Breast epithelium (tissue), 4 donors: ENCODE results near the gene DMWD. TPM values are rescaled to one million over a fixed set of nuclear protein-coding genes. Genes with fewer than 3 reads are reported as not detected.
A peak's percentile ranks its signal among the peaks of the same experiment; 100 is the strongest.
"Not testable (repeated sequence)": the region's sequence is repeated elsewhere in the genome, so short reads cannot be mapped to it uniquely, and the experiment has no call there.

Source experiments
- DNase-seq, 2 donors: peaks; one replicate each; pipeline ENCODE4 v3.0.0-alpha.2; 2019; ENCODE audit warnings: low spot score in 2 of 2
- H3K27ac ChIP-seq, 2 donors: fragments of 200-600 bp; sonication (generic) in 1 of 2; one replicate each; pipeline ENCODE4 v1.5.1; 2016 to 2019; ENCODE audit warnings: mild to moderate bottlenecking in 1 of 2
- H3K27me3 ChIP-seq, 2 donors: fragments of 200-600 bp; sonication (generic) in 1 of 2; one replicate each; pipeline versions ENCODE4 v1.5.1 to v1.6.0; 2017 to 2019; ENCODE audit warnings: control low read depth in 1 of 2, mild to moderate bottlenecking in 1 of 2
- H3K36me3 ChIP-seq: fragments of 200-600 bp; one replicate; pipeline ENCODE4 v1.5.1; 2019
- H3K4me1 ChIP-seq, 2 donors: fragments of 200-600 bp; sonication (generic); one replicate each; pipeline ENCODE4 v1.5.1; 2016 to 2019; ENCODE audit warnings: control low read depth in 1 of 2
- H3K4me3 ChIP-seq, 3 donors: fragments of 200-600 bp; sonication (generic); 1 replicate in 2 of 3; 2 replicates in 1 of 3; pipeline ENCODE4 v1.5.1; 2016 to 2019; ENCODE audit warnings: mild to moderate bottlenecking in 3 of 3, moderate library complexity in 2 of 3
- H3K9me3 ChIP-seq, 2 donors: fragments of 200-600 bp; sonication (generic) in 1 of 2; one replicate each; pipeline ENCODE4 v1.5.1; 2016 to 2019; ENCODE audit warnings: control low read depth in 1 of 2
- CTCF ChIP-seq, 3 donors: fragments of 450-650 bp; IDR thresholded peaks; one replicate each; pipeline ENCODE4 v1.5.1; 2016 to 2017; ENCODE audit warnings: antibody characterized with exemption in 3 of 3, mild to moderate bottlenecking in 3 of 3, moderate library complexity in 3 of 3
- POLR2A ChIP-seq: fragments of 450-650 bp; IDR thresholded peaks from one replicate; pipeline ENCODE4 v1.6.1; 2016; ENCODE audit warnings: antibody characterized with exemption, mild to moderate bottlenecking, moderate library complexity
- POLR2AphosphoS5 ChIP-seq, 3 donors: sonication (generic); formaldehyde crosslinking; IDR thresholded peaks; one replicate each; pipeline ENCODE4 v1.6.1; 2017; ENCODE audit warnings: antibody characterized with exemption in 3 of 3
- intact Hi-C: fragments of 100-400 bp; cut with DNase I; formaldehyde crosslinking; loops from one replicate; pipeline ENCODE4 v1.15.1; 2023; ENCODE audit warnings: low total_unique reads
- total RNA-seq, 3 donors: library from RNA; depleted of rRNA; stranded (reverse); fragments of >200 nt; gene quantifications; one replicate each; pipeline ENCODE4 v1.1.0, GENCODE V29; 2016

The DMWD gene
- total RNA-seq, 3 donors from 2014 or later, result 24.2 to 31.1 (median 29.3) TPM

DNA sequence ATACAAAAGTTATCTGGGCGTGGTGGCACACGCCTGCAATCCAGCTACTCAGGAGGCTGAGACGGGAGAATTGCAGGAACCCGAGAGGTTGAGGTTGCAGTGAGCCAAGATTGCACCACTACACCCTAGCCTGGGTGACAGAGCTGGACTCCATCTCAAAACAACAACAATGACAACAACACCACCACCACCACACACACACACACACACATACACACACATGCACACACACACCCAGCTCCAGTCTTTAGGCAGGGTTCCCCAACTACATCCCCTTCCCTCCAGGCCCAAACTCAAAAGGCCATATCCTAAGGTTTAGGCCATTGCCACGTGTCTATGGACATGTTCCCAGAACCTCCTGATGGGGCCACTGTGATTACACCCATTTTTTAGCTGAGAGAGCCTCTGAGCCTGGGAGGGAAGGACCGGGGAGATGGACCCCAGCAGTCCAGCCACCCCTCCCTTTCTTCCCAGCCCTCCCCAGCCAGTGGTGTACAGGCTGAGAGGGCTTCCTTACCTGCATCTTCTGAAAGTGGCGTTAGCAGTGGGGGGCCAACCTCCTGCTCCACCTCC is 9.0 kb upstream of the DMWD start:
- Histone ChIP-seq H3K27ac (no peak overlapping the region), H3K4me3 (no peak overlapping the region), H3K36me3 (no peaks in the 10 kb centered on the region), H3K27me3 (no peaks in the 10 kb centered on the region), H3K4me1 (no peaks in the 10 kb centered on the region), H3K9me3 (no peaks in the 10 kb centered on the region)
- TF ChIP-seq POLR2AphosphoS5 (IDR thresholded peaks at IDR 0.05) (no peak), CTCF (IDR thresholded peaks at IDR 0.05) (no peak), POLR2A (no peak)
- intact Hi-C loops, result no loop called here
- DNase-seq, result no peak

DNA sequence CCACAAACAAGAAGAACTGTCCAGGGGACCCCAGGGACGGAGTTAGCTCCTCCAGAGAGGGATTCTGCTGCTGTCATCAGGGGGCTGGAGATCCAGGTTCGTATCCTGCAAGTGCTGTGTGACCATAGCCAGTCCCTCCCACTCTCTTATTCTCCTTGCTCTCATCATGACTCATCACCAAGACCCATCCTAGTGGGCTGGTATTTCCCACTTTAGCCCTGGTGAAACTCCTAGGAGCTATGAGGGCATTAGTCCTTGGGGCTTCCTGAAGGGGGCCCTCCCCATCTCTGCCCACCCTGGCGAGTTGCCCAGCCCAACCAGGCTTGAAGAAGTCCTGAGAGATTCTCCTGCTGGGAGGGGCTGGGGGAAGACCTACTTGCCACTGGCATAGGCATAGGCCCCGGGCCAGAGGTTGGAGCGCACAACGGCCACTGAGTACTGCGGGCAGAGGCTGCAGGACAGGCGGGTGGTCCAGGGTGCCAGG is 7.5 kb upstream of the DMWD start:
- intact Hi-C loops, result no loop called here
- Histone ChIP-seq H3K36me3 (no peaks in the 10 kb centered on the region), H3K4me1 (no peaks in the 10 kb centered on the region), H3K4me3 (no peak overlapping the region), H3K27ac (no peak overlapping the region), H3K27me3 (no peaks in the 10 kb centered on the region), H3K9me3 (no peaks in the 10 kb centered on the region)
- no peak for DNase-seq
- TF ChIP-seq CTCF (IDR thresholded peaks at IDR 0.05) (no peak), POLR2A (no peak), POLR2AphosphoS5 (IDR thresholded peaks at IDR 0.05) (no peak)

DNA sequence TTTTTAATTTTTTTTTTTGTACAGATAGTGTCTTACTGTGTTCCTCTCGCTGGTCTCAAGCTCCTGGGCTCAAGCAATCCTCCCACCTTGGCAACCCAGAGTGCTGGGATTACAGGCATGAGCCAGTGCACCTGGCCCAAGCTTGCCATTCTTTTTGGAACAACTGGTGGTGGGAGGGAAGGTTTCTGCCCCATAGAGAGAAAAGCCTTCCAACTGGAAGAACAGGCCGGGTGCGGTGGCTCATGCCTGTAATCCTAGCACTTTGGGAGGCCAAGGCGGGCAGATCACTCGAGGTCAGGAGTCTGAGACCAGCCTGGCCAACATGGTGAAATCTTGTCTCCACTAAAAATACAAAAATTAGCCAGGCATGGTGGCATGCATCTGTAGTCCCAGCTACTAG is 6.9 kb upstream of the DMWD start:
- not testable (repeated sequence) for DNase-seq, H3K9me3 ChIP-seq, H3K4me1 ChIP-seq, H3K27me3 ChIP-seq, H3K36me3 ChIP-seq, H3K4me3 ChIP-seq
- intact Hi-C loops, result loop anchor here (5.0 kb wide), 1 partner anchor 1898 kb away; no protein-coding TSS in a partner anchor
- H3K27ac ChIP-seq, result peak overlapping the region in 1 of 2 donors; percentile 27

DNA sequence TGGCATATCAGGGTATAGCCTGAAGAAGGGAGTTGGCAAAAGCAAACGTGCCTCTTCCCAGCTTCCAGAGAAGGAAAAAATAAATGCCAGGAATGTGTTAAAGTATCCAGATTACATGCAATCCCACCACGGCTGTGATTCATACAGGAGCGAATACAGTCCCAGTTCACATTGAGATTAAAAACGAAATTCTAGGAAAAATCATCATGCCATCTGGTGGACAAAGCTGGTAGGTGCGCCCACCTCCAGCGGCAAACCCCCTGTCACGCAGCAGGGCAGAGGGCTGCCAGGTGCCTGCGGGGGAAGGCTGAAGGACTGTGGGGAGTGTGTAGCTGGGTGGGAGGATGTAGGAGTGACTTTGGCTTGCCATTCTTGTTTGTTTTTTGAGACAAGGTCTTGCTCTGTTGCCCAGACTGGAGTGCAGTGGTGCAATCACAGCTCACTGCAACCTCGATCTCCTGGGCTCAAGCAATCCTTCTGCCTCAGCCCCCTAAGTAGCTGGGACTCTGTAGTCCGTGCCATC is 6.4 kb upstream of the DMWD start:
- DNase-seq, result no peak
- TF ChIP-seq POLR2A (no peak), POLR2AphosphoS5 (IDR thresholded peaks at IDR 0.05) (peak in 2 of 3 donors; percentile 45 to 51), CTCF (IDR thresholded peaks at IDR 0.05) (peak; percentile 93 to 94 (median 94))
- peak overlapping the region in 1 of 2 donors; percentile 27 for H3K27ac ChIP-seq
- intact Hi-C loops, result loop anchor here (5.0 kb wide), 1 partner anchor 1898 kb away; no protein-coding TSS in a partner anchor
- H3K36me3 ChIP-seq, result no peaks in the 10 kb centered on the region
- no peaks in the 10 kb centered on the region for H3K9me3 ChIP-seq
- no peaks in the 10 kb centered on the region for H3K4me1 ChIP-seq
- no peaks in the 10 kb centered on the region for H3K27me3 ChIP-seq
- no peak overlapping the region for H3K4me3 ChIP-seq

GRCh38 chr19:45794627-45795026 is 2.0 kb upstream of the DMWD start:
- DNase-seq, result no peak
- intact Hi-C loops, result loop anchor here (5.0 kb wide), 1 partner anchor 1903 kb away; no protein-coding TSS in a partner anchor
- Histone ChIP-seq H3K4me1 (peaks cover 0 to 9% of the 10 kb centered on the region in 2 donors), H3K4me3 (no peak overlapping the region), H3K27ac (no peak overlapping the region), H3K36me3 (no peaks in the 10 kb centered on the region), H3K9me3 (no peaks in the 10 kb centered on the region), H3K27me3 (no peaks in the 10 kb centered on the region)
- TF ChIP-seq POLR2A (no peak), POLR2AphosphoS5 (IDR thresholded peaks at IDR 0.05) (no peak), CTCF (IDR thresholded peaks at IDR 0.05) (no peak)
